ENCODE data around the gene SLC4A3. TPM values are rescaled to one million over a fixed set of nuclear protein-coding genes. Genes with fewer than 3 reads are reported as not detected.

Gene SLC4A3, protein sequence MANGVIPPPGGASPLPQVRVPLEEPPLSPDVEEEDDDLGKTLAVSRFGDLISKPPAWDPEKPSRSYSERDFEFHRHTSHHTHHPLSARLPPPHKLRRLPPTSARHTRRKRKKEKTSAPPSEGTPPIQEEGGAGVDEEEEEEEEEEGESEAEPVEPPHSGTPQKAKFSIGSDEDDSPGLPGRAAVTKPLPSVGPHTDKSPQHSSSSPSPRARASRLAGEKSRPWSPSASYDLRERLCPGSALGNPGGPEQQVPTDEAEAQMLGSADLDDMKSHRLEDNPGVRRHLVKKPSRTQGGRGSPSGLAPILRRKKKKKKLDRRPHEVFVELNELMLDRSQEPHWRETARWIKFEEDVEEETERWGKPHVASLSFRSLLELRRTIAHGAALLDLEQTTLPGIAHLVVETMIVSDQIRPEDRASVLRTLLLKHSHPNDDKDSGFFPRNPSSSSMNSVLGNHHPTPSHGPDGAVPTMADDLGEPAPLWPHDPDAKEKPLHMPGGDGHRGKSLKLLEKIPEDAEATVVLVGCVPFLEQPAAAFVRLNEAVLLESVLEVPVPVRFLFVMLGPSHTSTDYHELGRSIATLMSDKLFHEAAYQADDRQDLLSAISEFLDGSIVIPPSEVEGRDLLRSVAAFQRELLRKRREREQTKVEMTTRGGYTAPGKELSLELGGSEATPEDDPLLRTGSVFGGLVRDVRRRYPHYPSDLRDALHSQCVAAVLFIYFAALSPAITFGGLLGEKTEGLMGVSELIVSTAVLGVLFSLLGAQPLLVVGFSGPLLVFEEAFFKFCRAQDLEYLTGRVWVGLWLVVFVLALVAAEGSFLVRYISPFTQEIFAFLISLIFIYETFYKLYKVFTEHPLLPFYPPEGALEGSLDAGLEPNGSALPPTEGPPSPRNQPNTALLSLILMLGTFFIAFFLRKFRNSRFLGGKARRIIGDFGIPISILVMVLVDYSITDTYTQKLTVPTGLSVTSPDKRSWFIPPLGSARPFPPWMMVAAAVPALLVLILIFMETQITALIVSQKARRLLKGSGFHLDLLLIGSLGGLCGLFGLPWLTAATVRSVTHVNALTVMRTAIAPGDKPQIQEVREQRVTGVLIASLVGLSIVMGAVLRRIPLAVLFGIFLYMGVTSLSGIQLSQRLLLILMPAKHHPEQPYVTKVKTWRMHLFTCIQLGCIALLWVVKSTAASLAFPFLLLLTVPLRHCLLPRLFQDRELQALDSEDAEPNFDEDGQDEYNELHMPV
- 0.17 TPM in 1 of 2 replicates, not detected in the other for total RNA-seq

DNA sequence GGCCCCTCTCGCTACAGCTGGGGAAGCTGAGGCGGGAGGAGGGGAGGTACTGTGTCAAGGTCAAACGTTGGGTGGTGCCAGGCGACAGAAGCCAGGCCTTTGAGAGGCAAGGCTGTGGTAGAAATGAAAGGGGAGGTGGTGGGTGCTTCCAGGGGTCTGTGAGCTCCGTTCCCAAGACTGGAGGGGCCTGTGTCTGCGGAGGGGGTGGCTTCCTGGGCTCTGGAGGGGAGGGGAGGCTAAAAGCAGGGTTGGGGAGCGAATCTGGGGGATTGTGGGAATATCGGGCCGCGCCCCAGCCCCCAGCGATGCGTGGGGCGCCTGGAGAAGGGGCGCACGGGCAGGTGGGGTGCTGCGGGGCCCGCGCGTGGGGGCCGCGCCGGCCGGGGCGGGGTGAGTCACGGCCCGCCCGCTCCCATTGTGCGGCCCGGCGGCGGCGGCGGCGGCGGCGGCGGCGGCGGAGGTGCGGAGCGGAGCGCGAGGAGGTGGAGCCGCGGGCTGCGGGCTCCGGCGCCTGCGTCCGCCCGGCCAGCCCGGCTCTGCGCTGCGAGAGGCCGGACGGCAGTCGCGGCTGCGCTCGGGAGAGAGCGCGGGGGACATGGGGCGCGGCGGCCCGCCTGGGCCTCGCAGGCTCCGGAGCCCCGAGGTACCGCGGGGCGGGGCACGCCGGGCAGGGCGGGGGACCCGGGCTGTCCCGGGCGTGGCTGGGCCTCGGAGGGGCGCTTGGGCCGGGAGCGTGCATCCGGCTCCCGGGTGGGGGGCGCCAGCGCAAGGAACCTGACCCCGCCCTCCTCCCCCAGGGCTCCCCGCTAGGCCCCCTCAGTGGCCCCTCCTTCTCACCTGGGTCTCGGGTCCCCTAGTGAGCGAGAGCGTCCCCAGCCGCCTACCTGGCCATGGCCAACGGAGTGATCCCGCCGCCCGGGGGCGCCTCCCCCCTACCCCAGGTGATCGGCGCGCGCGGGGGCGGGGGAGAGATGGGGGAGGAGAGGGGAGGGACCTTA, at the start of gene SLC4A3:
TSS of gene SLC4A3 (plus strand) at position 528 of the 998 bp plus-strand sequence. CDS start at position 891, 363 bp downstream.
- peak within 1 kb of the TSS; percentile 72 for H3K4me3 Mint-ChIP-seq
- intact Hi-C loops (cut with micrococcal nuclease), result no loop called here
- H3K27me3 Mint-ChIP-seq (ENCODE audit: insufficient read depth), result peaks cover 33% of the 10 kb centered on the region
- no peak for DNase-seq (ENCODE audit: low spot score)
- H3K27ac Mint-ChIP-seq, result no peak within 1 kb of the TSS
- H3K9me3 Mint-ChIP-seq, result no peaks in the 10 kb centered on the region
- H3K36me3 Mint-ChIP-seq (ENCODE audit: low read depth), result no peaks in the 10 kb centered on the region
- H3K4me1 Mint-ChIP-seq (ENCODE audit: low read depth), result peaks cover 6% of the 10 kb centered on the region

DNA sequence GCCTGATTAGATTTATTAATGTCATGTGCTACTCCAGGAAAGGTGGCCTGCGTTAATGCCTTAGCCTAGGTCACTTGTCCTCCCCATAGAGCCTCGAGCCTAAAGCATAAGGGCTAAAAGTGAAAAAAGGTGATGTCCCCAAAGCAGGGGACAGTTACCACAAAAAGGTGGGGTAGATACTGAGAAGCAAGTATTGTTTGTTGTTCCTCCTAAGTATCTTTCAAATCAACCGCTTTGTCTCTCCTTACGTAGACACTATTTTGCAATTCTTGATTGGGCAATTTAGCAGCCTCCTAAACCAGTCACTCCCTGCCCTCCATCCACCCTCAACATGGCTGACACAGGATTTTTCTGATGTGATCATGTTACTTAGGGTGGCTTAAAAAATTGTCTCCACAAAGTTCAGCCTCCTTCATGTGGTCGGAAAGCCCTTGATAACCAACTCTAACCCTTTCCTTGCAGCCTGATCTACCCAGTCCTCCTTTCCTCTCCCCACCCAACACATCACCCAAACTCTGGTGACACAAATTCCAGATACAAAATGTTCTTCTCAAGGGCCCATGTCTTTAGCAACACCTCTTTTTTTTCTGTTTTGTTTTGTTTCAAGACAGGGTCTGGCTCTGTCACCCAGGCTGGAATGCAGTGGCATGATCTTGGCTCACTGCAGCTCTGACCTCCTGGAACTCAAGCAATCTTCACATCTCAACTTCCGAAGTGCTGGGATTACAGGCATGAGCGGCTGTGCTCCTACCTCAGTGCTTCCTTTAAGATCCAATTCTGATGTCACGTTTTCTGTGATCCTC, 48.4 kb upstream of the SLC4A3 start:
- intact Hi-C loops (cut with micrococcal nuclease), result no loop called here
- DNase-seq (ENCODE audit: low spot score), result no peak
- Mint-ChIP-seq H3K4me3 (no peak overlapping the region), H3K27me3 (ENCODE audit: insufficient read depth) (peaks cover 10% of the 10 kb centered on the region), H3K27ac (no peak overlapping the region), H3K9me3 (no peaks in the 10 kb centered on the region), H3K4me1 (ENCODE audit: low read depth) (no peaks in the 10 kb centered on the region), H3K36me3 (ENCODE audit: low read depth) (no peaks in the 10 kb centered on the region)

DNA sequence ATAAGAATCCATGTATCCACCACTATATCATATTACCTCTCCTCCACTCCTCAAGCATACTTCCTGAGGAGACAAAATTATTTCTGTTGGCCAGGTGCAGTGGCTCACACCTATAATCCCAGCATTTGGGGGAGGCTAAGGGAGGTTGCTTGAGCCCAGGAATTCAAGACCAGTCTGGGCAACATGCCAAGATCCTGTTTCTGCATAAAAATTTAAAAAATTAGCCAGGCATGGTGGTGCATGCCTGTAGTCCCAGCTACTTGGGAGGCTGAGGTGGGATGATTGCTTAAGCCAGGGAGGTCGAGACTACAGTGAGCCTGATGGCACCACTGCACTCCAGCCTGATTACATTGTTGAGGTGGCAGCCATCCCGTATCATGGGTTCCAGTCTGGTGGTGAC, 46.1 kb upstream of the SLC4A3 start:
- DNase-seq (ENCODE audit: low spot score), result no peak
- H3K4me1 Mint-ChIP-seq (ENCODE audit: low read depth), result no peaks in the 10 kb centered on the region
- intact Hi-C loops (cut with micrococcal nuclease), result no loop called here
- no peaks in the 10 kb centered on the region for H3K36me3 Mint-ChIP-seq (ENCODE audit: low read depth)
- peaks cover 11% of the 10 kb centered on the region for H3K27me3 Mint-ChIP-seq (ENCODE audit: insufficient read depth)
- H3K4me3 Mint-ChIP-seq, result no peak overlapping the region
- no peak overlapping the region for H3K27ac Mint-ChIP-seq
- no peaks in the 10 kb centered on the region for H3K9me3 Mint-ChIP-seq

DNA sequence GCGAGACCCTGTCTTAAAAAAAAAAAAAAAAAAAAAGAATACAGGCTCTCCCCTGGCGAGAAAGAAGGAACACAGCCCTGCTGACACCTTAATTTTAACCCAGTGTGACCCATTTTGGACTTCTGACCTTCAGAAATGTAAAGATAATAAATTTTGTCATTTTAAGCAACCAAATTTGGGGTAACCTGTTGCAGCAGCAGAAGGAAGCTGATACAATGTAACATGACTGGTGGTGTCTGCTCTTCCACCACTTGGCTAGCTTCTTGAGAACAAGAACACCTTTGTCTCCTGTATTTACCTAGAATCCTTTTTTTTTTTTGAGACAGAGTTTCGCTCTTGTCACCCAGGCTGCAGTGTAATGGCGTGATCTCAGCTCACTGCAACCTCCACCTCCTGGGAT, 36.3 kb upstream of the SLC4A3 start:
- no peak overlapping the region for H3K27ac Mint-ChIP-seq
- no peaks in the 10 kb centered on the region for H3K36me3 Mint-ChIP-seq (ENCODE audit: low read depth)
- no peaks in the 10 kb centered on the region for H3K4me1 Mint-ChIP-seq (ENCODE audit: low read depth)
- no peak overlapping the region for H3K4me3 Mint-ChIP-seq
- peaks cover 5% of the 10 kb centered on the region for H3K27me3 Mint-ChIP-seq (ENCODE audit: insufficient read depth)
- intact Hi-C loops (cut with micrococcal nuclease), result no loop called here
- no peaks in the 10 kb centered on the region for H3K9me3 Mint-ChIP-seq
- DNase-seq (ENCODE audit: low spot score), result no peak

DNA sequence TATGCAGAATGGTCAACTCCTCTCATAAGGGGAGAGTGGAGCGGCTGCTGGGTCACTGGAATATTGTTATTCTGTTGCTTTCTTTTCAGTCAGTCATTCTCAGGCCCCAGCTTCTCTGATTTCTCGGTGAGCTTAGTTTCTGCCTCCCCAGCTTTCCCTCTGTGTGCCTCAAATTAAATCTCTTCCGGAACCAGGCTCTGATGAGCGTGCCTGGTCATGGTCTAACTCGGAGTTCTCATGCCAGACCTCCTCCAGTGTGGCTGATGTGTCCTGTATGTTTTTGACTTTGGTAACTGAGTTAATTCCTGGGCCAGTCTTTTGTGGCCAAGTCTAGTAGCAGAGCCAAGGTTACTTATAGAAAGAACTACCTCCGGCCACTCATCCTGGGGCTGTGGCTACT, 34.7 kb upstream of the SLC4A3 start:
- Mint-ChIP-seq H3K27me3 (ENCODE audit: insufficient read depth) (peaks cover 2% of the 10 kb centered on the region), H3K27ac (no peak overlapping the region), H3K4me3 (no peak overlapping the region), H3K9me3 (no peaks in the 10 kb centered on the region), H3K4me1 (ENCODE audit: low read depth) (peaks cover 8% of the 10 kb centered on the region), H3K36me3 (ENCODE audit: low read depth) (no peaks in the 10 kb centered on the region)
- intact Hi-C loops (cut with micrococcal nuclease), result no loop called here
- DNase-seq (ENCODE audit: low spot score), result no peak

DNA sequence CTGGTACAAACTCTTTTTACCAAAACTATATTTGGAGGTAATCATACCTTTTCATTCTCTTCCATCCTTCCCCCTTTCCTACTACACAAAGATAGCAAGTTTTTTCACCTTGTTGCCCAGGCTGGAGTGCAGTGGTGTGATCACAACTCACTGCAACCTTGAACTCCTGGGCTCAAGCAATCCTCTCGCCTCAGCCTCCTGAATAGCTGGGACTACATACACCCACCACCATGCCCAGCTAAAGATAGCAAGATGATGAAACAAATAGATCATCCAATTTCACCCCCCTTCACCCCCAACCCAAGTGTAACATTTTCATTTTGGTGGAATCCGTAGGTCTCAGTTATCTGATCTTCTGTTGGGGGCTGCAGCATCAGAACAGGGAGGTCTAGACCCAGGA, 34.3 kb upstream of the SLC4A3 start:
- no peak overlapping the region for H3K4me3 Mint-ChIP-seq

DNA sequence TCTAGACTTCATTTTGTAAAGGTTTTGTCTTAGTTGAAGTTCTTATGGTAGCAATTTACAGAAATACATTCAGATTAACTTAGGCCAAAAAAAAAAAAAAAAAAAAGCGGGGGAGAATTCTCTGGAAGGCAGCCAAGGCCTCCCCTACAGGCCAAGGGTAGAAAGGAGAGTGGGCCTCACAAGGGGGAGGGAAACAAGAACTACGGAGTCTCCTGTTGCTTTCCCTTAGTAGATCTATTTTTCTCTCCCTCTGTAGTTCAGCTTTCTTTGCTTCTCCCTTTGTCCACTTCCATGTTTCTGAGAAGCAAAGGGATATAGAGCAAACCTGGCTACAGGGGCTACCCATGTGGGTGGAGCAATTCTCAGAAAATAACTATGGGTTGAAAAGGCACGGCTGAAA, 32.2 kb upstream of the SLC4A3 start:
- H3K9me3 Mint-ChIP-seq, result no peaks in the 10 kb centered on the region
- peaks cover 26% of the 10 kb centered on the region for H3K4me1 Mint-ChIP-seq (ENCODE audit: low read depth)
- peaks cover 2% of the 10 kb centered on the region for H3K36me3 Mint-ChIP-seq (ENCODE audit: low read depth)
- H3K27me3 Mint-ChIP-seq (ENCODE audit: insufficient read depth), result peaks cover 2% of the 10 kb centered on the region
- intact Hi-C loops (cut with micrococcal nuclease), result loop anchor here (5.0 kb wide), 2 partner anchors 1028 to 1922 kb away; partner anchors contain the start of genes CNOT9 and USP37
- DNase-seq (ENCODE audit: low spot score), result no peak
- H3K27ac Mint-ChIP-seq, result no peak overlapping the region
- H3K4me3 Mint-ChIP-seq, result no peak overlapping the region

More for the DNA sequence above, 34.3 kb upstream of the SLC4A3 start:
- intact Hi-C loops (cut with micrococcal nuclease), result no loop called here
- DNase-seq (ENCODE audit: low spot score), result no peak
- no peak overlapping the region for H3K27ac Mint-ChIP-seq
- peaks cover 2% of the 10 kb centered on the region for H3K27me3 Mint-ChIP-seq (ENCODE audit: insufficient read depth)
- H3K4me1 Mint-ChIP-seq (ENCODE audit: low read depth), result peaks cover 11% of the 10 kb centered on the region
- no peaks in the 10 kb centered on the region for H3K9me3 Mint-ChIP-seq
- no peaks in the 10 kb centered on the region for H3K36me3 Mint-ChIP-seq (ENCODE audit: low read depth)

DNA sequence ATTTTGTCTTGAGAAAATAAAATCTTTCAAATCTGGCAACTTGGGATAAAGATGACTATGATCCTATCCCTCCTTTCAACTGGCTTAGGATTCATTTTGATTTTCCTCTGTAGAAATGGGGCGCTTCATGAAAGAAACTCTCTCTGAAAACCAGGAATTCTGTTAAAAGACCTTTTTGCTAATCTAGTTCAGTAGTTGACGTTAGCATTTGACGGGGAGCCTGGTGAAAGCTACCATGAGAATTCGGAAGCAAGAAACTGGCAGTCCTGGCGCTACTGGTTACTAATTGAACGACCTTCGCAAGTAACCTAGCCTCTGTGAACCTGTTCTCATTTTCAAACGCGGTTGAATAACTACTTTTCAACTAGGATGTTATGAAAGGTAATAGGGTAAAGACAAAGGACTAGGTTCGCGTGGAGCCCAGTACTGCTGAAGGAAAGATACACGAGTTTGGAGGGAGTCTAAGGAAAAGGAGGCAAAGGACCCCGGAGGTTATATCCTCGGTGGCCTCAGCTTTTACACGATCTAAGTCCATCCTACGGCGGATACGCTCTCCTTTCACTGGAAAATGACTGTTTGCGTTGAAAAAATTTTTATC, 30.4 kb upstream of the SLC4A3 start:
- intact Hi-C loops (cut with micrococcal nuclease), result loop anchor here (1.0 to 5.0 kb wide), 10 partner anchors 45 to 1920 kb away; partner anchors contain the start of genes CHPF, CNOT9, DNAJB2 and GMPPA
- Mint-ChIP-seq H3K4me1 (ENCODE audit: low read depth) (peaks cover 26% of the 10 kb centered on the region), H3K4me3 (peak overlapping the region; percentile 90), H3K36me3 (ENCODE audit: low read depth) (peaks cover 6% of the 10 kb centered on the region), H3K27ac (peak overlapping the region; percentile 96), H3K9me3 (no peaks in the 10 kb centered on the region), H3K27me3 (ENCODE audit: insufficient read depth) (peaks cover 2% of the 10 kb centered on the region)
- no peak for DNase-seq (ENCODE audit: low spot score)

DNA sequence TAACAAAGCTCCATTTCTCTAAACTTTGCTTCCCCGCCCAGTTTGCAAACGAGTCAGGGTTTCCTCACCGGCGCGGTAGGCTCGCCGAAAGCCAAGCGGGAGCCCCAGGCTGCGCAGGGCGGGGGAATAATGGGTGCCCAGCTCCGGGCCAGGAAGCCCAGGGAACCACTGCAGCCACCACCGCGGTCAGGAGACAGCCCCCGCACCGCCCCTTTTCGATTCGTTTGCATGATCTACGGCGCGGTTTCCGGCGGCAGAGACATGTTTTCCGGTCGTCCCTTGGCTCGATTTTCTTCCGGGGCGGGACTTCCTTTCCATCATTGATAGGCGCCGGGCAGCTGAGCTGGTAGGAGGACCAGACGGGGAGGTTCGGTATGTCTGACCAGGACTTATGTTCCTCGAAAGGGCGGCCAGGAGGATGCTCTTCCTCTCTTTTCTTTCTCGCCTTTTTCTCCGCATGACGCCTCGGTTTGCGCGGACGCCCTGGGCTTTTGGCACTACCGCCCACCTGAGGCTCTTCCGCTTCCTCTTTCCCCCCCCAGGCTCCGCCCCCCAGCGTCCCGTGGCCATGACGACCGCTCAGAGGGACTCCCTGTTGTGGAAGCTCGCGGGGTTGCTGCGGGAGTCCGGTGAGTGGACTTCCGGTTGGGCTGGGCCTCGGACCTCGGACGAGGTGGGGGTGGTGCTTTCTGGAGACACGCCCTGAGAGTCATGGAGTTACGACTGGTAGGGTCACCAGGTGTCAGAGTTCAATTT, 29.7 kb upstream of the SLC4A3 start, which contains the start of gene STK11IP:
TSS of gene STK11IP (plus strand) at position 306 of the 756 bp plus-strand sequence. CDS start at position 569, 263 bp downstream.
- H3K27ac Mint-ChIP-seq, result peak within 1 kb of the TSS; percentile 96
- peaks cover 26% of the 10 kb centered on the region for H3K4me1 Mint-ChIP-seq (ENCODE audit: low read depth)
- H3K36me3 Mint-ChIP-seq (ENCODE audit: low read depth), result peaks cover 6% of the 10 kb centered on the region
- peaks cover 2% of the 10 kb centered on the region for H3K27me3 Mint-ChIP-seq (ENCODE audit: insufficient read depth)
- DNase-seq (ENCODE audit: low spot score), result peak; percentile 89
- intact Hi-C loops (cut with micrococcal nuclease), result loop anchor here (1.0 to 5.0 kb wide), 10 partner anchors 45 to 1920 kb away; partner anchors contain the start of genes CHPF, CNOT9, DNAJB2 and GMPPA
- H3K4me3 Mint-ChIP-seq, result peak within 1 kb of the TSS; percentile 90
- no peaks in the 10 kb centered on the region for H3K9me3 Mint-ChIP-seq
